Ishikawa (cell line): Measurements from ENCODE around the gene RBM25.

Experiments
- CEBPB ChIP-seq: IDR thresholded peaks from 2 replicates; pipeline ENCODE4 v1.6.1; 2012
- CREB1 ChIP-seq: IDR thresholded peaks from 2 replicates; pipeline ENCODE4 v1.6.1; 2012; ENCODE audit warnings: low read depth
- EGR1 ChIP-seq: IDR thresholded peaks from 2 replicates; pipeline ENCODE4 v1.6.1; 2012
- EP300 ChIP-seq: IDR thresholded peaks from 2 replicates; pipeline ENCODE4 v1.6.1; 2012; ENCODE audit warnings: borderline replicate concordance
- FOXM1 ChIP-seq: IDR thresholded peaks from 2 replicates; pipeline ENCODE4 v1.6.1; 2012; ENCODE audit warnings: low read depth, borderline replicate concordance
- NFIC ChIP-seq: IDR thresholded peaks from 2 replicates; pipeline ENCODE4 v1.6.1; 2012
- RAD21 ChIP-seq: IDR thresholded peaks from 2 replicates; pipeline ENCODE4 v1.6.1; 2012; ENCODE audit warnings: low read depth
- TAF1 ChIP-seq: IDR thresholded peaks from 2 replicates; pipeline ENCODE4 v1.6.1; 2012; ENCODE audit warnings: low read depth, mild to moderate bottlenecking
- TCF12 ChIP-seq: IDR thresholded peaks from 2 replicates; pipeline ENCODE4 v1.6.1; 2012; ENCODE audit warnings: low read depth
- TEAD4 ChIP-seq: IDR thresholded peaks from 2 replicates; pipeline ENCODE4 v1.6.1; 2012
- YY1 ChIP-seq: IDR thresholded peaks from 2 replicates; pipeline ENCODE4 v1.6.1; 2012; ENCODE audit warnings: low read depth
- ZBTB7A ChIP-seq: IDR thresholded peaks from 2 replicates; pipeline ENCODE4 v1.6.1; 2012; ENCODE audit warnings: low read depth
- TF ChIP-seq, protein P1 (sequence below): IDR thresholded peaks from 2 replicates; pipeline ENCODE4 v1.6.1; 2012
- TF ChIP-seq, protein P2 (sequence below): IDR thresholded peaks from 2 replicates; pipeline ENCODE4 v1.6.1; 2012
- TF ChIP-seq, protein P3 (sequence below): IDR thresholded peaks from 2 replicates; pipeline ENCODE4 v1.6.1; 2012; ENCODE audit warnings: low read depth, mild to moderate bottlenecking

Gene RBM25

DNA sequence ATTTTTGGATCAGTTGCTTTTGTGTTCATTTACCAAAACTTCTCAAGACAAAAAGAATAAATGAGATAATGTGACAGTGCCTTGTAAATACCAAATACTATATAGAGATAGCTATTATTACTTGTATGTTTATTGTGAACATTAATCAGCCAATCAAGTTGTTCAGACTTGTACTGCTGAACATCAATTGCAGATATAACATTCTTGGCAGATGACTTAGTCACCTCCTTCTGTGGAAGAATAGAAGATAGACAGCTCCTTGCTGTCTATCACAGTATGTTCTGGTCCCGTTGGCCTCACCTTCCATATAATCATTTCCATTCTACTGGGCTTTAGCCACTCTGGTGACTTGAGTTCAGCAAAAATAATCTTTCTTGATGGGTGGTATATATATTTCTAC is 108.1 kb downstream of the RBM25 start:
- no peak for TF ChIP-seq CEBPB
- TF ChIP-seq TCF12 = no peak
- TF ChIP-seq NFIC = no peak
- TF ChIP-seq, protein P1, sequence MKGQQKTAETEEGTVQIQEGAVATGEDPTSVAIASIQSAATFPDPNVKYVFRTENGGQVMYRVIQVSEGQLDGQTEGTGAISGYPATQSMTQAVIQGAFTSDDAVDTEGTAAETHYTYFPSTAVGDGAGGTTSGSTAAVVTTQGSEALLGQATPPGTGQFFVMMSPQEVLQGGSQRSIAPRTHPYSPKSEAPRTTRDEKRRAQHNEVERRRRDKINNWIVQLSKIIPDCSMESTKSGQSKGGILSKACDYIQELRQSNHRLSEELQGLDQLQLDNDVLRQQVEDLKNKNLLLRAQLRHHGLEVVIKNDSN = no peak
- TF ChIP-seq TAF1 = no peak
- TF ChIP-seq, protein P2, sequence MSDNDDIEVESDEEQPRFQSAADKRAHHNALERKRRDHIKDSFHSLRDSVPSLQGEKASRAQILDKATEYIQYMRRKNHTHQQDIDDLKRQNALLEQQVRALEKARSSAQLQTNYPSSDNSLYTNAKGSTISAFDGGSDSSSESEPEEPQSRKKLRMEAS = no peak
- TF ChIP-seq RAD21 = no peak
- TF ChIP-seq CREB1 = no peak

DNA sequence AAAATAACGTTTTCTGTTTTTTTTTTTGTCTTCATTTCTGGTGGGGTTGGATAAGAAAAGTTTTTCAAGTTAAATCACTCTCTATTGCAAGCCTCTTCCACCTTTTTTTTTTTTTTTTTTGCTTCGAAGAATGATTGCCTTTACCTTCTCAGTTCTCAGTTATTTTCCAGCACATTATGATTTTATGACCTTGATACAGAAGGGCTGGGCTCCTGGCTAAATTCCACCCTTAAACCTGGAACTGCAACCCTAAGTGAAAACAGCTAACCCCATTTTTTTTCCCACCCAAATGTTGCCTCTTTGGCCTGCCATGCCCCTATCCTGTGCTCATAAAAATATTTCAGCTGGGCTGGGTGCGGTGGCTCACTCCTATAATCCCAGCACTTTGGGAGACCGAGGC is 109.4 kb downstream of the RBM25 start:
- TF ChIP-seq NFIC = no peak
- TF ChIP-seq FOXM1 = no peak
- no peak for TF ChIP-seq TCF12
- TF ChIP-seq CEBPB = no peak
- TF ChIP-seq, protein P3, sequence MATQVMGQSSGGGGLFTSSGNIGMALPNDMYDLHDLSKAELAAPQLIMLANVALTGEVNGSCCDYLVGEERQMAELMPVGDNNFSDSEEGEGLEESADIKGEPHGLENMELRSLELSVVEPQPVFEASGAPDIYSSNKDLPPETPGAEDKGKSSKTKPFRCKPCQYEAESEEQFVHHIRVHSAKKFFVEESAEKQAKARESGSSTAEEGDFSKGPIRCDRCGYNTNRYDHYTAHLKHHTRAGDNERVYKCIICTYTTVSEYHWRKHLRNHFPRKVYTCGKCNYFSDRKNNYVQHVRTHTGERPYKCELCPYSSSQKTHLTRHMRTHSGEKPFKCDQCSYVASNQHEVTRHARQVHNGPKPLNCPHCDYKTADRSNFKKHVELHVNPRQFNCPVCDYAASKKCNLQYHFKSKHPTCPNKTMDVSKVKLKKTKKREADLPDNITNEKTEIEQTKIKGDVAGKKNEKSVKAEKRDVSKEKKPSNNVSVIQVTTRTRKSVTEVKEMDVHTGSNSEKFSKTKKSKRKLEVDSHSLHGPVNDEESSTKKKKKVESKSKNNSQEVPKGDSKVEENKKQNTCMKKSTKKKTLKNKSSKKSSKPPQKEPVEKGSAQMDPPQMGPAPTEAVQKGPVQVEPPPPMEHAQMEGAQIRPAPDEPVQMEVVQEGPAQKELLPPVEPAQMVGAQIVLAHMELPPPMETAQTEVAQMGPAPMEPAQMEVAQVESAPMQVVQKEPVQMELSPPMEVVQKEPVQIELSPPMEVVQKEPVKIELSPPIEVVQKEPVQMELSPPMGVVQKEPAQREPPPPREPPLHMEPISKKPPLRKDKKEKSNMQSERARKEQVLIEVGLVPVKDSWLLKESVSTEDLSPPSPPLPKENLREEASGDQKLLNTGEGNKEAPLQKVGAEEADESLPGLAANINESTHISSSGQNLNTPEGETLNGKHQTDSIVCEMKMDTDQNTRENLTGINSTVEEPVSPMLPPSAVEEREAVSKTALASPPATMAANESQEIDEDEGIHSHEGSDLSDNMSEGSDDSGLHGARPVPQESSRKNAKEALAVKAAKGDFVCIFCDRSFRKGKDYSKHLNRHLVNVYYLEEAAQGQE = no peak
- no peak for TF ChIP-seq YY1
- TF ChIP-seq ZBTB7A = no peak
- TF ChIP-seq RAD21 = no peak
- TF ChIP-seq, protein P1 = no peak
- TF ChIP-seq TEAD4 = no peak
- TF ChIP-seq TAF1 = no peak
- TF ChIP-seq CREB1 = no peak
- no peak for TF ChIP-seq EGR1
- TF ChIP-seq, protein P2 = no peak
- no peak for TF ChIP-seq EP300

DNA sequence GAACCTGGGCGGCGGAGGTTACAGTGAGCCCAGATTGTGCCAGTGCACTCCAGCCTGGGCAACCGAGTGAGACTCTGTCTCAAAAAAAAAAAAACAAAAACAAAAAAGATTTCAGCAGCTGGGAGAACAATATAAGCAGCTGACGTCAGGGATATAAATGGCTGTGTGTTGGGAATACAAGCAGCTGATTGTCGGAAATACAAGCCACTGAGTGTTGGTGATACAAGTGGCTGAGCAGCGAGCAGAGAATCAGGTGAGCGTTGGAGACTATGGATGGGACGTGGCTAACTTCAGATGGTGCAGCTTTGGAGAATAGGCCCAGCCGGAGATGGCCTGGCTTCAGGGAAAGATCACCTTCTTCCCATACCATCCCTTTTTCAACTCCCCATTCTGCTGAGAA is 109.9 kb downstream of the RBM25 start:
- no peak for TF ChIP-seq TCF12
- TF ChIP-seq YY1 = no peak
- TF ChIP-seq, protein P3 = no peak
- no peak for TF ChIP-seq RAD21
- TF ChIP-seq EGR1 = no peak
- TF ChIP-seq ZBTB7A = no peak
- TF ChIP-seq, protein P1 = no peak
- TF ChIP-seq EP300 = no peak

DNA sequence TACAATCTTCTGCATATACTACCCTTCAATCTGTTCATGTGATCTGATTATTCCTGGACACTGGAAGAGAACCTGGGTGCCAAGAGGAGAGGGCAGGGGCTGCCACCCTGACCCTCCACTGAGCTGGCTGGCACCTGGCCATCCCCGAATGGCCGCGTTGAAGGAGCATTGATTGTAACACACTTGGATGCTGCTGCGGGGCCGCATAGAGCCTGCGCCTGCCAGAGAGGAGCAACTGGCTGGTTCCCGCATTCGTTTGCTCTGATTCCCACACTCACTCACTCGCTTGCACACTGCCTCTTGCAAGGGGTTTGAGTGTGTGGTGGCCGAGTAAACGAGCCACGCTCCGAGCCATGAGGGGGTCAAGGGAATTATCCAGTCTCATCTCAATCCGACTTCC is 110.4 kb downstream of the RBM25 start:
- TF ChIP-seq TCF12 = no peak
- TF ChIP-seq TAF1 = no peak
- no peak for TF ChIP-seq NFIC
- TF ChIP-seq, protein P1 = no peak
- no peak for TF ChIP-seq TEAD4
- TF ChIP-seq, protein P2 = no peak
- no peak for TF ChIP-seq EGR1
- TF ChIP-seq FOXM1 = no peak
- TF ChIP-seq YY1 = no peak
- TF ChIP-seq EP300 = no peak
- no peak for TF ChIP-seq CREB1
- TF ChIP-seq, protein P3 = no peak
